PC-9 (cell line): Measurements from ENCODE around the gene MIF4GD. TPM values are rescaled to one million over a fixed set of nuclear protein-coding genes. Genes with fewer than 3 reads are reported as not detected.

ENCODE experiments used
- BruUV-seq: library from RNA; stranded (reverse); fragments of 400-500 nt; replicated peaks from 2 replicates; lab custom pipeline; 2021; lab: Mats Ljungman, UMichigan
- CTCF ChIA-PET: fragments of 300-600 bp; sonication (Branson Sonifier 250); formaldehyde crosslinking; loops from one replicate; lab custom pipeline; 2022; ENCODE audit warnings: antibody characterized with exemption; lab: Charles Lee
- POLR2A ChIA-PET: fragments of 300-600 bp; sonication (Branson Sonifier 250); formaldehyde crosslinking; loops from one replicate; lab custom pipeline; 2022; ENCODE audit warnings: antibody characterized with exemption; ENCODE audit not compliant: unreplicated experiment; lab: Charles Lee
- DNase-seq, 2 experiments: peaks; one replicate each; pipeline versions ENCODE4 v3.0.0 to v3.0.0-alpha.2; 2015 to 2022; ENCODE audit warnings: mixed read lengths in 1 of 2
- H2AFZ ChIP-seq: fragments of 200-600 bp; sonication (generic); 2 replicates; pipeline ENCODE4 v1.8.1; 2017; ENCODE audit warnings: antibody characterized with exemption
- H3F3A ChIP-seq: fragments of 200-600 bp; sonication (generic); 2 replicates; pipeline ENCODE4 v1.8.1; 2017; ENCODE audit warnings: antibody characterized with exemption, mild to moderate bottlenecking, low read depth; ENCODE audit not compliant: insufficient read depth
- H3K27ac ChIP-seq: fragments of 200-600 bp; sonication (generic); 2 replicates; pipeline ENCODE4 v1.6.1; 2016; ENCODE audit warnings: mixed run types
- H3K27me3 ChIP-seq: fragments of 200-600 bp; sonication (generic); 2 replicates; pipeline ENCODE4 v1.6.1; 2016; ENCODE audit warnings: low read depth, mixed run types; ENCODE audit not compliant: insufficient read depth
- H3K36me3 ChIP-seq: fragments of 200-600 bp; sonication (generic); 2 replicates; pipeline ENCODE4 v1.6.1; 2016; ENCODE audit warnings: low read depth, mixed run types
- H3K4me1 ChIP-seq: fragments of 200-600 bp; sonication (generic); replicated peaks from 2 replicates; pipeline ENCODE4 v1.6.1; 2016; ENCODE audit warnings: mixed run types; ENCODE audit not compliant: insufficient read depth
- H3K4me2 ChIP-seq: fragments of 200-600 bp; sonication (generic); 2 replicates; pipeline ENCODE4 v1.6.1; 2017; ENCODE audit warnings: mixed run types
- H3K4me3 ChIP-seq: fragments of 200-600 bp; sonication (generic); 2 replicates; pipeline ENCODE4 v1.6.1; 2016; ENCODE audit warnings: mixed run types
- H3K79me2 ChIP-seq: fragments of 200-600 bp; sonication (generic); 2 replicates; pipeline ENCODE4 v1.6.1; 2017; ENCODE audit warnings: low read depth, mixed run types
- H3K9me2 ChIP-seq: fragments of 200-600 bp; sonication (generic); 2 replicates; pipeline ENCODE4 v1.8.1; 2017; ENCODE audit warnings: mild to moderate bottlenecking; ENCODE audit not compliant: insufficient read depth
- H3K9me3 ChIP-seq: fragments of 200-600 bp; sonication (generic); 2 replicates; pipeline ENCODE4 v1.8.1; 2016; ENCODE audit warnings: low read depth; ENCODE audit not compliant: insufficient read depth
- H4K20me1 ChIP-seq: fragments of 200-600 bp; sonication (generic); 2 replicates; pipeline ENCODE4 v1.8.1; 2017; ENCODE audit not compliant: insufficient read depth
- CTCF ChIP-seq: fragments of 200-600 bp; sonication (generic); conservative IDR thresholded peaks from 2 replicates; pipeline ENCODE4 v1.6.1; 2017; ENCODE audit warnings: mixed run types, antibody characterized with exemption, mild to moderate bottlenecking, moderate library complexity
- EZH2 ChIP-seq: fragments of 200-600 bp; sonication (generic); IDR thresholded peaks from 2 replicates; pipeline ENCODE4 v1.8.0; 2017; ENCODE audit warnings: antibody characterized with exemption, low read depth
- intact Hi-C: fragments of 100-400 bp; cut with micrococcal nuclease; formaldehyde crosslinking; loops from one replicate; pipeline ENCODE4 v1.10.0; 2022; ENCODE audit not compliant: unreplicated experiment
- total RNA-seq: library from RNA; stranded (reverse); gene quantifications from 2 replicates; pipeline ENCODE4 v1.2.3, GENCODE V29; 2021

MIF4GD gene
- total RNA-seq, 1 experiment from 2014 or later = 23.4 TPM

GRCh38 chr17:75237100-75238014 is 33.7 kb downstream of the MIF4GD start:
- TF ChIP-seq EZH2 (no peak), CTCF (no peak)
- ChIA-PET CTCF (interaction anchor here (0.6 kb wide), 1 partner anchor 1017 kb away, joined by 3 read pairs; no protein-coding TSS in a partner anchor), POLR2A (no interaction called here)
- no peaks in the 10 kb centered on the region for H3K79me2 ChIP-seq
- BruUV-seq = no TSS peak
- peaks cover 41% of the 10 kb centered on the region; the same call in 1 of the 2 replicates for H3F3A ChIP-seq
- 0 out of 2 replicates have a peak, but pooled peaks cover 25% of the 10 kb centered on the region for H3K36me3 ChIP-seq
- no peaks in the 10 kb centered on the region for H3K9me3 ChIP-seq
- no peak for DNase-seq
- H3K27ac ChIP-seq = no peak overlapping the region
- H4K20me1 ChIP-seq = 0 out of 2 replicates have a peak, but pooled peaks cover 3% of the 10 kb centered on the region
- H2AFZ ChIP-seq = no peak overlapping the region
- no peaks in the 10 kb centered on the region for H3K9me2 ChIP-seq
- H3K4me1 ChIP-seq = no peaks in the 10 kb centered on the region
- H3K4me3 ChIP-seq = no peak overlapping the region
- H3K4me2 ChIP-seq = no peak overlapping the region
- H3K27me3 ChIP-seq = no peaks in the 10 kb centered on the region
- intact Hi-C loops = no loop called here

- Histone ChIP-seq H3K36me3 (0 out of 2 replicates have a peak, but pooled peaks cover 23% of the 10 kb centered on the region), H3K27ac (no peak overlapping the region), H3K27me3 (no peaks in the 10 kb centered on the region), H3K4me3 (no peak overlapping the region), H3F3A (peaks cover 32% of the 10 kb centered on the region; the same call in 1 of the 2 replicates), H3K4me1 (no peaks in the 10 kb centered on the region), H3K4me2 (no peak overlapping the region), H4K20me1 (no peaks in the 10 kb centered on the region), H2AFZ (no peak overlapping the region), H3K9me3 (no peaks in the 10 kb centered on the region), H3K9me2 (no peaks in the 10 kb centered on the region), H3K79me2 (no peaks in the 10 kb centered on the region)
- intact Hi-C loops = no loop called here
- CTCF ChIA-PET = no interaction called here
- TF ChIP-seq EZH2 (no peak), CTCF (no peak)
- DNase-seq = no peak
- BruUV-seq = no TSS peak
- POLR2A ChIA-PET = interaction anchor here (0.7 kb wide), 1 partner anchor 17 kb away, joined by 3 read pairs; no protein-coding TSS in a partner anchor
Observed at GRCh38 chr17:75232786-75233185, 38.2 kb downstream of the MIF4GD start.

GRCh38 chr17:75231741-75232464 is 39.1 kb downstream of the MIF4GD start:
- Histone ChIP-seq H3K79me2 (no peaks in the 10 kb centered on the region), H3K27ac (no peak overlapping the region), H3F3A (peaks cover 34% of the 10 kb centered on the region; the same call in 1 of the 2 replicates), H3K4me1 (no peaks in the 10 kb centered on the region), H3K4me3 (no peak overlapping the region), H3K4me2 (no peak overlapping the region), H3K36me3 (0 out of 2 replicates have a peak, but pooled peaks cover 23% of the 10 kb centered on the region), H3K9me2 (no peaks in the 10 kb centered on the region), H2AFZ (no peak overlapping the region), H4K20me1 (no peaks in the 10 kb centered on the region), H3K9me3 (no peaks in the 10 kb centered on the region), H3K27me3 (no peaks in the 10 kb centered on the region)
- no peak for DNase-seq
- intact Hi-C loops = no loop called here
- CTCF ChIA-PET = no interaction called here
- no TSS peak for BruUV-seq
- no peak for TF ChIP-seq EZH2
- TF ChIP-seq CTCF = no peak
- POLR2A ChIA-PET = interaction anchor here (0.7 kb wide), 1 partner anchor 18 kb away, joined by 3 read pairs; no protein-coding TSS in a partner anchor
